CD4-positive, alpha-beta memory T cell (primary cell): ENCODE measurements around the gene JAM3. TPM values are rescaled to one million over a fixed set of nuclear protein-coding genes. Genes with fewer than 3 reads are reported as not detected.

Source experiments
- CTCF ChIA-PET: fragments of 350-600 bp; sonication (Branson Sonifier 250); formaldehyde crosslinking; loops from one replicate; lab custom pipeline; 2021; ENCODE audit warnings: inconsistent platforms; ENCODE audit not compliant: partially characterized antibody; lab: Charles Lee
- POLR2A ChIA-PET: fragments of 350-600 bp; sonication (Branson Sonifier 250); formaldehyde crosslinking; loops from one replicate; lab custom pipeline; 2021; ENCODE audit not compliant: partially characterized antibody; lab: Charles Lee
- DNase-seq, 5 donors: peaks; one replicate each; pipeline versions ENCODE4 v3.0.0 to v3.0.0-alpha.2; 2020 to 2022; ENCODE audit warnings: mixed read lengths in 1 of 5
- H3K27ac ChIP-seq: one replicate; pipeline ENCODE4 v1.7.0; 2013; ENCODE audit warnings: low read depth, low read length
- H3K27me3 ChIP-seq: 2 replicates; pipeline ENCODE4 v1.7.0; 2013; ENCODE audit warnings: mild to moderate bottlenecking, low read length, moderate library complexity; ENCODE audit not compliant: insufficient read depth
- H3K36me3 ChIP-seq: 2 replicates; pipeline ENCODE4 v1.7.0; 2013; ENCODE audit warnings: mild to moderate bottlenecking, low read length, moderate library complexity; ENCODE audit not compliant: insufficient read depth
- H3K4me1 ChIP-seq: 2 replicates; pipeline ENCODE4 v1.7.0; 2013; ENCODE audit warnings: mild to moderate bottlenecking, low read length, moderate library complexity; ENCODE audit not compliant: insufficient read depth
- H3K4me3 ChIP-seq, 2 donors: one replicate each; pipeline ENCODE4 v1.7.0; 2013; ENCODE audit warnings: low read length in 2 of 2, mild to moderate bottlenecking in 1 of 2
- H3K9me3 ChIP-seq, 2 donors: one replicate each; pipeline ENCODE4 v1.7.0; 2013; ENCODE audit warnings: low read length in 2 of 2, control low read depth in 1 of 2; ENCODE audit not compliant: control insufficient read depth in 1 of 2
- H3K27ac Mint-ChIP-seq, 7 donors: one replicate each; pipeline ENCODE4 v1.8.0; 2020 to 2021; ENCODE audit warnings: mixed read lengths in 7 of 7, mild to moderate bottlenecking in 6 of 7, inconsistent platforms in 3 of 7, moderate library complexity in 3 of 7
- H3K27me3 Mint-ChIP-seq, 2 donors: one replicate each; pipeline ENCODE4 v1.8.0; 2020 to 2021; ENCODE audit warnings: mixed read lengths in 2 of 2
- H3K36me3 Mint-ChIP-seq, 2 donors: one replicate each; pipeline ENCODE4 v1.8.0; 2020 to 2021; ENCODE audit warnings: mixed read lengths in 2 of 2, inconsistent platforms in 1 of 2, mild to moderate bottlenecking in 1 of 2
- H3K4me1 Mint-ChIP-seq, 4 donors: one replicate each; pipeline ENCODE4 v1.8.0; 2020 to 2021; ENCODE audit warnings: mixed read lengths in 4 of 4, mild to moderate bottlenecking in 1 of 4
- H3K4me3 Mint-ChIP-seq, 8 donors: one replicate each; pipeline ENCODE4 v1.8.0; 2020 to 2021; ENCODE audit warnings: mixed read lengths in 8 of 8, mild to moderate bottlenecking in 7 of 8, moderate library complexity in 6 of 8, inconsistent platforms in 3 of 8
- H3K9me3 Mint-ChIP-seq, 8 donors: one replicate each; pipeline ENCODE4 v1.8.0; 2020 to 2021; ENCODE audit warnings: mixed read lengths in 8 of 8, mild to moderate bottlenecking in 5 of 8, inconsistent platforms in 3 of 8, moderate library complexity in 1 of 8
- intact Hi-C: fragments of 100-400 bp; cut with micrococcal nuclease; formaldehyde crosslinking; loops from one replicate; pipeline ENCODE4 v1.15.1; 2023
- polyA plus RNA-seq, 2 donors: library from polyadenylated mRNA; unstranded; fragments of 300-500 nt; fragmentation: Illumina TruSeq; gene quantifications; one replicate each; pipeline ENCODE4 v1.2.3, GENCODE V29; 2021
- total RNA-seq, 2 experiments: library from RNA; stranded (reverse); gene quantifications; one replicate each; pipeline ENCODE4 v1.2.3, GENCODE V29; 2021

Gene JAM3
- total and polyA plus RNA-seq, 4 experiments from 2014 or later = 6.5 to 8.3 (median 6.7) TPM

DNA sequence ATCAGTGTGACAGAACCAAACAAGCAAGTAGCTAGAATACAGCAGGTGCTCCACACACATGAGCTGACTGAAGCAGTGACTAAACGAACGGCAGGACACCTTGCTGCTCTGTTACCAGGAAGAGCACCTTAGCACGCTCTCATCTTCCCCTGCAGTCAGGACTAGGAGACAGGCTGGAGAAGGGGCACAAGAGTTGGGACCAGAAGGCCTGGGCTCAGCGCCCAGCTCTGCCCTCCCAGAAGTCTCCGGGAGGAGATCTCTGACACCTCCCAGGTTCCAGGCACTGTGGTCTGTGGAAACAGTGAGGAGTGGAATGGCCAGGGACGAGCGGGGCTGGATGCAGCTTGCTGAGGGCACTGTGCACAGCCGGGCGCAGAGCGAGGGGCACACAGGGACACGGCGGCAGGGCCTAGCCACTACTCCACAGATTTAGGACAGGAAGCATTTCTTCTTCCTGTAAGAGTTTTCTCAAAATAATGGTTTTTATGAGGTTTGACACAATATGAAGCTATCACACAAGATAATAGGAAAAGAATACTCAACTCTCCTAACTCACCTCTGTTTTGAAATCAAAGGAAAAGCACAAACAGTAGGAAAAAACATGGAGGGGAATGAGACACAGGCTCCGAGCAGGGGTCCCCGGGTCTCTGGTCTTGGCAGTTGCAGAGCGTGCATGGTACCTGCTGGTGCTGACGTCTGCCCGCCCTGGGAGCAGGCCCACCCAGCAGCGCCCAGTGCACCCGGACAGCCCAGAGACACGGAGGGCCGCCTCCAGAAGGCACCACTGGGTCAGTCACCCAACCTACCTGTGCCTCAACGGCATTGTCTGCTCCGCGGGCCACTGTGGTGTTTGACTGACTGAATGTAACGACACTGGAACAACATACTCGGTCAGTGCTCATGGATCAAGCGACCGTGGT is 87.3 kb downstream of the JAM3 start:
- Mint-ChIP-seq H3K9me3 (no peaks in the 10 kb centered on the region), H3K27ac (peak overlapping the region in 1 of 7 donors; percentile 64), H3K4me1 (no peaks in the 10 kb centered on the region), H3K4me3 (no peak overlapping the region), H3K27me3 (no peaks in the 10 kb centered on the region), H3K36me3 (peaks cover 50 to 88% of the 10 kb centered on the region in 2 donors)
- peaks cover 68% of the 10 kb centered on the region for H3K36me3 ChIP-seq
- no peaks in the 10 kb centered on the region for H3K27me3 ChIP-seq
- H3K4me3 ChIP-seq = no peak overlapping the region
- DNase-seq = no peak
- H3K27ac ChIP-seq = no peak overlapping the region
- POLR2A ChIA-PET = no interaction called here
- CTCF ChIA-PET = no interaction called here
- intact Hi-C loops = no loop called here
- H3K4me1 ChIP-seq = no peaks in the 10 kb centered on the region
- no peaks in the 10 kb centered on the region for H3K9me3 ChIP-seq

DNA sequence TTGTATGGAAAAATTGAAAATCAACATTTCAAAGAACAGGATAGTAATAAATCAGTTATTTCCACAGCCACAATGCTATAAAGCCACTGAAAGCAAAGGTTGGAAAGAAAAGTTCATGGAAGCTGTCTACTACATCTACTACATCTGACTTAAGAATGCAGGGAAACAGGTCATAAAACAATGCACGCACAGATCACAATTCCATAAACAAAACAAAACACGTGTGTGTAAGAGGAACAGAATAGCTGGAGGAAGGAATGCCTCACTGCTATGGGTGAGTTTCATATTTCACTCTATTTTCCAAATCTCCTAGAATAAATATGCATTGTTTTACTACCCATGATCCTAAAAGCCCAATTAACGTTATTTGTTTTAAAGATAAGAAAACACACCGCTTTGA is 88.6 kb downstream of the JAM3 start:
- ChIA-PET POLR2A (no interaction called here), CTCF (no interaction called here)
- DNase-seq = no peak
- Mint-ChIP-seq H3K36me3 (peaks cover 56 to 88% of the 10 kb centered on the region in 2 donors), H3K27ac (no peak overlapping the region), H3K4me3 (no peak overlapping the region), H3K27me3 (no peaks in the 10 kb centered on the region), H3K9me3 (no peaks in the 10 kb centered on the region), H3K4me1 (no peaks in the 10 kb centered on the region)
- Histone ChIP-seq H3K4me3 (no peak overlapping the region), H3K9me3 (no peaks in the 10 kb centered on the region), H3K27ac (no peak overlapping the region), H3K36me3 (peaks cover 69% of the 10 kb centered on the region), H3K4me1 (no peaks in the 10 kb centered on the region), H3K27me3 (no peaks in the 10 kb centered on the region)
- intact Hi-C loops = no loop called here

DNA sequence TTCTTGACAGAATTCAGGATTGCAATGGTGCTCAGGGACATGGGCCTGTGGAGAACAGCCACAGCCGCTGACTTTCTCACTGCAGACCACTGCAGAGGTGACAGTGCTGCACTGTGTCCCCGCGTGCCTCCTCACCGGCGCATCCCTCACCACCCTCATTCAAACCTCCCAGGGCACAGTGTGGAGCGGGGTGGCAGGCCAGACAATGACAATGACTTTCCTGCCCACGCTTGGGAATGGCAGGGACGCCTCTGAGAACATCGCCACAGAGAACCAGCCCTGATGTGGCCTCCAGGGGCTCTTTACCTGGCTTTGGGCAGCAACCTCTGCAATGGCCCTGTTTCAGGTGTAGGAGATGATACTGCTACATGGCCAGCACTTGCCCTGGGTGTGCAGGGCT is 89.2 kb downstream of the JAM3 start:
- CTCF ChIA-PET = no interaction called here
- Mint-ChIP-seq H3K4me1 (no peaks in the 10 kb centered on the region), H3K27me3 (no peaks in the 10 kb centered on the region), H3K9me3 (no peaks in the 10 kb centered on the region), H3K36me3 (peaks cover 56 to 88% of the 10 kb centered on the region in 2 donors), H3K27ac (peak overlapping the region in 1 of 7 donors; percentile 2), H3K4me3 (no peak overlapping the region)
- DNase-seq = no peak
- Histone ChIP-seq H3K4me1 (no peaks in the 10 kb centered on the region), H3K27ac (no peak overlapping the region), H3K27me3 (no peaks in the 10 kb centered on the region), H3K4me3 (no peak overlapping the region), H3K36me3 (peaks cover 67% of the 10 kb centered on the region), H3K9me3 (no peaks in the 10 kb centered on the region)
- intact Hi-C loops = no loop called here
- POLR2A ChIA-PET = no interaction called here

DNA sequence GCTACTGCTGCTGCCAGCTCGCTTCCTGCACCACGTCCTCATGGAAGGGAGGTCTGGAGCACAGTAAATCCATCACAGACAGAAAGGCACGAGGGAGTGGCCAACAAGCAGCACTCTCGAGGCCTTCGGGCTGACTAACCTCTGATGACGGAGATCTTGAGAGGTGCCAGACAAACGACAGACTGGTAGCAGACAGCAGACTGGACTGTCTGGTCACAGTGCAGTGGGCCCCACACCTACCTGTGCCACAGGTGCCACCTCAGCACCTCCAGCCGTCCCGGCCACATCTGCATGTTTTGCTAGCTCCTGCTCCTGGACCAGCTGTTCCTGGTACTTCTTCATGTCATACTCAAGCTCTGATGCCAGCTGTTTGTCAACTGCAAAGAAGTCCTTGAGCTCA is 90.8 kb downstream of the JAM3 start:
- no peak overlapping the region for H3K4me3 Mint-ChIP-seq
- intact Hi-C loops = no loop called here
- no peak for DNase-seq
- Histone ChIP-seq H3K27ac (no peak overlapping the region), H3K4me3 (no peak overlapping the region), H3K36me3 (peaks cover 66% of the 10 kb centered on the region), H3K4me1 (no peaks in the 10 kb centered on the region), H3K27me3 (no peaks in the 10 kb centered on the region), H3K9me3 (no peaks in the 10 kb centered on the region)
- H3K36me3 Mint-ChIP-seq = peaks cover 58 to 90% of the 10 kb centered on the region in 2 donors
- no peaks in the 10 kb centered on the region for H3K27me3 Mint-ChIP-seq
- H3K9me3 Mint-ChIP-seq = no peaks in the 10 kb centered on the region
- H3K4me1 Mint-ChIP-seq = peaks cover 0 to 6% (median 0%) of the 10 kb centered on the region in 4 donors
- ChIA-PET POLR2A (no interaction called here), CTCF (interaction anchor here (4.1 kb wide), 1 partner anchor 109 kb away, joined by 13 read pairs; no protein-coding TSS in a partner anchor)
- H3K27ac Mint-ChIP-seq = no peak overlapping the region

DNA sequence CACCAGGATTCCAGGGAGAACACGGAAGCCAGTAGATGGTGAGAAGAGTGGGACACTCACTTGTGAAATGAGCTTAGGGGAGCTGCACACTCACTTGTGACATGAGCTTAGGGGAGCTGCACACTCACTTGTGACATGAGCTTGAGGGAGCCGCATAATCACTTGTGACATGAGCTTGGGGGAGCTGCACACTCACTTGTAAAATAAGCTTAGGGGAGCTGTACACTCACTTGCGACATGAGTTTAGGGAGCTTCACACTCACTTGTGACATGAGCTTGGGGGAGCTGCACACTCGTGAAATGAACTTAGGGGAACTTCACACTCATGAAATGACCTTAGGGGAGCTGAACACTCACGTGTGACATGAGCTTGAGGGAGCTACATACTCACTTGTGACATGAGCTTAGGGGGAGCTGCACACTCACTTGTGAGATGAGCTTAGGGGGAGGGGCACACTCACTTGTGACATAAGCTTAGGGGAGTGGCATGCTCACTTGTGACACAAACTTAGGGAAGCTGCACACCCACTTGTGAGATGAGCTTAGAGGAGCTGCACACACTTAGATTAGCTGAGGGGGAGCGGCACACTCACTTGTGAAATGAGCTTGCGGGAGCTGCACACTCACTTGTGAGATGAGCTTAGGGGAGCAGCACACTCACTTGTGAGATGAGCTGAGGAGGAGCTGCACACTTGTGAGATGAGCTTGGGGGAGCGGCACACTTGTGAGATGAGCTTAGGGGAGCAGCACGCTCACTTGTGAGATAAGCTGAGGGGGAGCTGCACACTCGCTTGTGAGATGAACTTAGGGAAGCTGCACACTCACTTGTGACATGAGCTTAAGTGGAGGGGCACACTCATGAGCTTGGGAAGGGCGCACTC is 95.9 kb downstream of the JAM3 start:
- no peak for DNase-seq
- peaks cover 65% of the 10 kb centered on the region for H3K36me3 ChIP-seq
- Mint-ChIP-seq H3K27ac (peak overlapping the region in 1 of 7 donors; percentile 42), H3K4me3 (peak overlapping the region in 1 of 8 donors; percentile 48), H3K4me1 (peaks cover 0 to 6% (median 0%) of the 10 kb centered on the region in 4 donors), H3K36me3 (peaks cover 49 to 72% of the 10 kb centered on the region in 2 donors), H3K27me3 (no peaks in the 10 kb centered on the region), H3K9me3 (no peaks in the 10 kb centered on the region)
- H3K27ac ChIP-seq = no peak overlapping the region
- intact Hi-C loops = no loop called here
- H3K4me1 ChIP-seq = no peaks in the 10 kb centered on the region
- CTCF ChIA-PET = interaction anchor here (0.8 to 2.2 kb wide), 6 partner anchors 15 to 237 kb away, joined by 3 to 5 read pairs (median 3); no protein-coding TSS in a partner anchor
- no peaks in the 10 kb centered on the region for H3K27me3 ChIP-seq
- no peak overlapping the region for H3K4me3 ChIP-seq
- H3K9me3 ChIP-seq = no peaks in the 10 kb centered on the region
- POLR2A ChIA-PET = no interaction called here

DNA sequence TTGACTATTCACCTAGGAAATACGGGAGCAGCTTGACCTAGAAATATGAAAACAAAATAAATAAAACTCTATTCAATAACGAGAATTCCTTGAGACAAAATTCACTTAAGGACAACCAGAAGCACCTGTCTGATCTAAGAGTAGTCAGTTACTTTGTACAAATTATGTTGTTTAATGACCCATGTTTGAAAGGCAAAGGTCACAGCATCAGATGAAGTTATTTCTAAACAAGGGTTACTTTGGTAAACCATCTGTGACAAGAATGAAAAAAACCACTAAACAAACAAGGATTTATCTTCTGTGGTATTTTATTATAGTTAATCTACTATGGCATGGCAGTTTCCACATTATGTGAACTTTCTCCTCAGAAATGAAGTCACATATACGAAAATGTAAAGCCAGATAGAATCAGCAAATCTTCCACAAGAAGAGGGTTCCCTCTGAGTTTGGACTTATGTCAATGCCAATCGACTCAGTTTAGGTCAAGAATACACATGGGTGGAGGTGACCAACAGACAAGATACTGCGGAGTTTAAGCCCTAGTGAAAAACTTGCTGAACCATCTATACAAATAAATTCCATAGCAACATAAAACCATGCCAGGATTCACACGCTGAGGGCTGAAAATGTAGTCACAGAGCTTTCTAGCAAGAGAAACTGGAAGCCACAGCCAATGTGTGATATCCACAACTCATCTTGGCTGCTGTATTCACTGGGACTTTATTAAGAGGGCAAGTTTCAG is 101.5 kb downstream of the JAM3 start:
- peaks cover 40 to 59% of the 10 kb centered on the region in 2 donors for H3K36me3 Mint-ChIP-seq
- CTCF ChIA-PET = interaction anchor here (0.7 to 1.0 kb wide), 2 partner anchors 17 to 105 kb away, joined by 3 to 4 read pairs; no protein-coding TSS in a partner anchor

More for the DNA sequence above, 101.5 kb downstream of the JAM3 start:
- no peak overlapping the region for H3K4me3 ChIP-seq
- no peak overlapping the region for H3K4me3 Mint-ChIP-seq
- H3K27ac Mint-ChIP-seq = peak overlapping the region in 1 of 7 donors; percentile 17
- H3K4me1 Mint-ChIP-seq = no peaks in the 10 kb centered on the region
- no peaks in the 10 kb centered on the region for H3K4me1 ChIP-seq
- H3K9me3 Mint-ChIP-seq = peaks cover 0 to 2% (median 0%) of the 10 kb centered on the region in 8 donors
- DNase-seq = no peak
- POLR2A ChIA-PET = no interaction called here
- no peaks in the 10 kb centered on the region for H3K27me3 Mint-ChIP-seq
- peaks cover 38% of the 10 kb centered on the region for H3K36me3 ChIP-seq
- intact Hi-C loops = no loop called here
- no peak overlapping the region for H3K27ac ChIP-seq
- no peaks in the 10 kb centered on the region for H3K27me3 ChIP-seq
- no peaks in the 10 kb centered on the region for H3K9me3 ChIP-seq
